ENCODE measurements around the gene LCE1D.

Gene LCE1D

GRCh38 chr1:152770411-152770810 is 26.1 kb upstream of the LCE1D start:
- H3K9me3 Mint-ChIP-seq: peaks cover 88% of the 10 kb centered on the region
- no peak overlapping the region for H3K4me3 Mint-ChIP-seq
- no peaks in the 10 kb centered on the region for H3K36me3 Mint-ChIP-seq (ENCODE audit: low read depth)
- H3K27ac Mint-ChIP-seq: no peak overlapping the region
- H3K27me3 Mint-ChIP-seq (ENCODE audit: low read depth, poor library complexity): peaks cover 3% of the 10 kb centered on the region
- H3K4me1 Mint-ChIP-seq: no peaks in the 10 kb centered on the region
- no peak for TF ChIP-seq CTCF (IDR thresholded peaks at IDR 0.05)
- no peak for DNase-seq

- no peak within 1 kb of the TSS for H3K4me3 Mint-ChIP-seq
- peaks cover 84% of the 10 kb centered on the region for H3K9me3 Mint-ChIP-seq
- H3K27ac Mint-ChIP-seq: no peak within 1 kb of the TSS
- no peak for DNase-seq
- peaks cover 7% of the 10 kb centered on the region for H3K27me3 Mint-ChIP-seq (ENCODE audit: low read depth, poor library complexity)
- no peak for TF ChIP-seq CTCF (IDR thresholded peaks at IDR 0.05)
- no peaks in the 10 kb centered on the region for H3K4me1 Mint-ChIP-seq
- H3K36me3 Mint-ChIP-seq (ENCODE audit: low read depth): no peaks in the 10 kb centered on the region
These were observed 21.6 kb upstream of the LCE1D start, which contains the start of gene LCE1F for GRCh38 chr1:152774875-152775274. Gene LCE1F, plus strand, starts transcription at chr1:152775140. Its CDS starts 1,232 bp downstream, at chr1:152776372.

GRCh38 chr1:152776361-152776760 is 20.2 kb upstream of the LCE1D start:
- Mint-ChIP-seq H3K4me1 (no peaks in the 10 kb centered on the region), H3K27me3 (ENCODE audit: low read depth, poor library complexity) (peaks cover 6% of the 10 kb centered on the region), H3K9me3 (peaks cover 78% of the 10 kb centered on the region), H3K27ac (no peak overlapping the region), H3K4me3 (no peak overlapping the region), H3K36me3 (ENCODE audit: low read depth) (no peaks in the 10 kb centered on the region)
- no peak for TF ChIP-seq CTCF (IDR thresholded peaks at IDR 0.05)
- DNase-seq: no peak

- no peaks in the 10 kb centered on the region for H3K36me3 Mint-ChIP-seq (ENCODE audit: low read depth)
- no peak for TF ChIP-seq CTCF (IDR thresholded peaks at IDR 0.05)
- H3K4me1 Mint-ChIP-seq: no peaks in the 10 kb centered on the region
- peaks cover 79% of the 10 kb centered on the region for H3K9me3 Mint-ChIP-seq
- H3K27ac Mint-ChIP-seq: no peak overlapping the region
- peaks cover 4% of the 10 kb centered on the region for H3K27me3 Mint-ChIP-seq (ENCODE audit: low read depth, poor library complexity)
- H3K4me3 Mint-ChIP-seq: no peak overlapping the region
- no peak for DNase-seq
These were observed 18.9 kb upstream of the LCE1D start for GRCh38 chr1:152777510-152778137.

- H3K4me3 Mint-ChIP-seq: no peak overlapping the region
- H3K36me3 Mint-ChIP-seq (ENCODE audit: low read depth): no peaks in the 10 kb centered on the region
- no peaks in the 10 kb centered on the region for H3K27me3 Mint-ChIP-seq (ENCODE audit: low read depth, poor library complexity)
- no peak for DNase-seq
- TF ChIP-seq CTCF (IDR thresholded peaks at IDR 0.05): no peak
- H3K4me1 Mint-ChIP-seq: no peaks in the 10 kb centered on the region
- peaks cover 75% of the 10 kb centered on the region for H3K9me3 Mint-ChIP-seq
- H3K27ac Mint-ChIP-seq: no peak overlapping the region
These were observed 13.4 kb upstream of the LCE1D start for GRCh38 chr1:152783095-152783494.

GRCh38 chr1:152786077-152786476 is 10.4 kb upstream of the LCE1D start, which contains the start of gene LCE1E:
Gene LCE1E, plus strand, starts transcription at chr1:152786257. Its CDS starts 1,043 bp downstream, at chr1:152787300.
- TF ChIP-seq CTCF (IDR thresholded peaks at IDR 0.05): no peak
- Mint-ChIP-seq H3K27ac (no peak within 1 kb of the TSS), H3K36me3 (ENCODE audit: low read depth) (no peaks in the 10 kb centered on the region), H3K27me3 (ENCODE audit: low read depth, poor library complexity) (no peaks in the 10 kb centered on the region), H3K9me3 (peaks cover 78% of the 10 kb centered on the region), H3K4me3 (no peak within 1 kb of the TSS), H3K4me1 (no peaks in the 10 kb centered on the region)
- DNase-seq: no peak
